ENCODE results near the gene EMX1. TPM values are rescaled to one million over a fixed set of nuclear protein-coding genes. Genes with fewer than 3 reads are reported as not detected.

Gene EMX1
- total and polyA plus RNA-seq, 2 of the 13 experiments (the other 11 are each of a cell fraction or from before 2014, with no cell fraction given): 0.62 to 4.9 TPM

GRCh38 chr2:72895759-72896281, 21.5 kb upstream of the EMX1 start:
- ChIA-PET CTCF (ENCODE audit: low intra/inter-chr PET ratio, low total read pairs) (interaction anchor here (5.1 kb wide), 1 partner anchor 38 kb away, joined by 67 read pairs; no protein-coding TSS in a partner anchor), POLR2A (interaction anchor here (0.9 to 1.2 kb wide), 2 partner anchors 8 to 9 kb away, joined by 3 read pairs; partner anchors contain the start of gene SPR)
- Histone ChIP-seq H2AFZ (ENCODE audit: low read length) (no peak overlapping the region), H3K9ac (ENCODE audit: insufficient read depth, low read depth, low read length) (no peak overlapping the region), H3K4me2 (ENCODE audit: low read depth, low read length) (peak overlapping the region; percentile 82), H3K27ac (ENCODE audit: extremely low read length, insufficient read depth, low read length) (no peak overlapping the region), H3K4me1 (ENCODE audit: insufficient read depth, low read length) (peaks cover 21% of the 10 kb centered on the region), H3K9me3 (ENCODE audit: low read length) (no peaks in the 10 kb centered on the region), H3K27me3 (ENCODE audit: control insufficient read depth in 1 of 2, insufficient read depth in 2 of 2, low read length in 2 of 2) (peaks cover 12 to 59% of the 10 kb centered on the region in 2 experiments), H4K20me1 (ENCODE audit: insufficient read depth, low read length) (peaks cover 7% of the 10 kb centered on the region; the same call in 1 of the 2 replicates), H3K36me3 (replicated peaks in 1 of 2; ENCODE audit: control insufficient read depth in 1 of 2, insufficient read depth in 2 of 2, low read length in 2 of 2) (peaks cover 8 to 16% of the 10 kb centered on the region in 2 experiments), H3K79me2 (ENCODE audit: insufficient read depth, low read length) (no peaks in the 10 kb centered on the region), H3K4me3 (replicated peaks in 1 of 3; ENCODE audit: insufficient read depth in 1 of 3, low read depth in 2 of 3, low read length in 3 of 3) (peak overlapping the region in 2 of 3 experiments; percentile 34 to 47; a peak in 3 of 6 replicates)
- WGBS (ENCODE audit: low lambda C conversion rate): 3% methylated on average over 14 of the region's 16 CpGs
- FAIRE-seq (peak; percentile 37), ATAC-seq (peak; percentile 46), DNase-seq (ENCODE audit: low spot score) (no peak)
- no TSS peak for BruUV-seq (replicated peaks)
- intact Hi-C loops (cut with micrococcal nuclease; ENCODE audit: unreplicated experiment): no loop called here
- in situ Hi-C loops (cut with HindIII; ENCODE audit: extremely low pct_ligation_motif_present, low pct_unique_long_range_greater_than_20kb): no loop called here
- TF ChIP-seq SALL1 (CRISPR knock-in tag; IDR thresholded peaks at IDR 0.05) (peak; percentile 45; the same call in 1 of the 2 replicates), ZNF724P (CRISPR knock-in tag; IDR thresholded peaks at IDR 0.05; ENCODE audit: borderline replicate concordance) (0 out of 2 replicates have a peak, but pooled peaks have one; percentile 53), MTF1 (CRISPR knock-in tag; IDR thresholded peaks at IDR 0.05) (no peak), TEAD3 (CRISPR knock-in tag; optimal IDR thresholded peaks at IDR 0.05; ENCODE audit: borderline replicate concordance) (peak; percentile 12), BCL6 (CRISPR knock-in tag; IDR thresholded peaks at IDR 0.05) (peak; percentile 54), ZFX (CRISPR knock-in tag; IDR thresholded peaks at IDR 0.05; ENCODE audit: low read depth) (peak; percentile 42; the same call in 1 of the 2 replicates), CBX2 (IDR thresholded peaks at IDR 0.05; ENCODE audit: low read depth, low read length) (no peak), CBX2 (CRISPR knock-in tag; IDR thresholded peaks at IDR 0.05; ENCODE audit: low read depth) (peak; percentile 94; the same call in 1 of the 2 replicates), ZNF280B (CRISPR knock-in tag; IDR thresholded peaks at IDR 0.05; ENCODE audit: borderline replicate concordance) (peak; percentile 58; the same call in 1 of the 2 replicates), NFKB2 (CRISPR knock-in tag; IDR thresholded peaks at IDR 0.05; ENCODE audit: borderline replicate concordance) (peak; percentile 75; the same call in 1 of the 2 replicates), BRCA1 (CRISPR knock-in tag; IDR thresholded peaks at IDR 0.05) (no peak)
- TF ChIP-seq, protein P1, sequence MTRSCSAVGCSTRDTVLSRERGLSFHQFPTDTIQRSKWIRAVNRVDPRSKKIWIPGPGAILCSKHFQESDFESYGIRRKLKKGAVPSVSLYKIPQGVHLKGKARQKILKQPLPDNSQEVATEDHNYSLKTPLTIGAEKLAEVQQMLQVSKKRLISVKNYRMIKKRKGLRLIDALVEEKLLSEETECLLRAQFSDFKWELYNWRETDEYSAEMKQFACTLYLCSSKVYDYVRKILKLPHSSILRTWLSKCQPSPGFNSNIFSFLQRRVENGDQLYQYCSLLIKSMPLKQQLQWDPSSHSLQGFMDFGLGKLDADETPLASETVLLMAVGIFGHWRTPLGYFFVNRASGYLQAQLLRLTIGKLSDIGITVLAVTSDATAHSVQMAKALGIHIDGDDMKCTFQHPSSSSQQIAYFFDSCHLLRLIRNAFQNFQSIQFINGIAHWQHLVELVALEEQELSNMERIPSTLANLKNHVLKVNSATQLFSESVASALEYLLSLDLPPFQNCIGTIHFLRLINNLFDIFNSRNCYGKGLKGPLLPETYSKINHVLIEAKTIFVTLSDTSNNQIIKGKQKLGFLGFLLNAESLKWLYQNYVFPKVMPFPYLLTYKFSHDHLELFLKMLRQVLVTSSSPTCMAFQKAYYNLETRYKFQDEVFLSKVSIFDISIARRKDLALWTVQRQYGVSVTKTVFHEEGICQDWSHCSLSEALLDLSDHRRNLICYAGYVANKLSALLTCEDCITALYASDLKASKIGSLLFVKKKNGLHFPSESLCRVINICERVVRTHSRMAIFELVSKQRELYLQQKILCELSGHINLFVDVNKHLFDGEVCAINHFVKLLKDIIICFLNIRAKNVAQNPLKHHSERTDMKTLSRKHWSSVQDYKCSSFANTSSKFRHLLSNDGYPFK (CRISPR knock-in tag; IDR thresholded peaks at IDR 0.05; ENCODE audit: borderline replicate concordance): 0 out of 2 replicates have a peak, but pooled peaks have one; percentile 33
- TF ChIP-seq, protein P2, sequence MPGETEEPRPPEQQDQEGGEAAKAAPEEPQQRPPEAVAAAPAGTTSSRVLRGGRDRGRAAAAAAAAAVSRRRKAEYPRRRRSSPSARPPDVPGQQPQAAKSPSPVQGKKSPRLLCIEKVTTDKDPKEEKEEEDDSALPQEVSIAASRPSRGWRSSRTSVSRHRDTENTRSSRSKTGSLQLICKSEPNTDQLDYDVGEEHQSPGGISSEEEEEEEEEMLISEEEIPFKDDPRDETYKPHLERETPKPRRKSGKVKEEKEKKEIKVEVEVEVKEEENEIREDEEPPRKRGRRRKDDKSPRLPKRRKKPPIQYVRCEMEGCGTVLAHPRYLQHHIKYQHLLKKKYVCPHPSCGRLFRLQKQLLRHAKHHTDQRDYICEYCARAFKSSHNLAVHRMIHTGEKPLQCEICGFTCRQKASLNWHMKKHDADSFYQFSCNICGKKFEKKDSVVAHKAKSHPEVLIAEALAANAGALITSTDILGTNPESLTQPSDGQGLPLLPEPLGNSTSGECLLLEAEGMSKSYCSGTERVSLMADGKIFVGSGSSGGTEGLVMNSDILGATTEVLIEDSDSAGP (CRISPR knock-in tag; IDR thresholded peaks at IDR 0.05; ENCODE audit: borderline replicate concordance): peak; percentile 39; the same call in 1 of the 2 replicates
- TF ChIP-seq, protein P3, sequence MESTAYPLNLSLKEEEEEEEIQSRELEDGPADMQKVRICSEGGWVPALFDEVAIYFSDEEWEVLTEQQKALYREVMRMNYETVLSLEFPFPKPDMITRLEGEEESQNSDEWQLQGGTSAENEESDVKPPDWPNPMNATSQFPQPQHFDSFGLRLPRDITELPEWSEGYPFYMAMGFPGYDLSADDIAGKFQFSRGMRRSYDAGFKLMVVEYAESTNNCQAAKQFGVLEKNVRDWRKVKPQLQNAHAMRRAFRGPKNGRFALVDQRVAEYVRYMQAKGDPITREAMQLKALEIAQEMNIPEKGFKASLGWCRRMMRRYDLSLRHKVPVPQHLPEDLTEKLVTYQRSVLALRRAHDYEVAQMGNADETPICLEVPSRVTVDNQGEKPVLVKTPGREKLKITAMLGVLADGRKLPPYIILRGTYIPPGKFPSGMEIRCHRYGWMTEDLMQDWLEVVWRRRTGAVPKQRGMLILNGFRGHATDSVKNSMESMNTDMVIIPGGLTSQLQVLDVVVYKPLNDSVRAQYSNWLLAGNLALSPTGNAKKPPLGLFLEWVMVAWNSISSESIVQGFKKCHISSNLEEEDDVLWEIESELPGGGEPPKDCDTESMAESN (CRISPR knock-in tag; conservative IDR thresholded peaks at IDR 0.05): no peak

Measured in HepG2 (cell line).